Upper lobe of left lung (tissue), 6 donors: Measurements from ENCODE around the gene ANKS4B. TPM values are rescaled to one million over a fixed set of nuclear protein-coding genes. Genes with fewer than 3 reads are reported as not detected.
A peak's percentile ranks its signal among the peaks of the same experiment; 100 is the strongest.

Source experiments
- ATAC-seq, 2 donors: fragments of 200-7000 bp; cut with Tn5 transposase; one replicate each; pipeline ENCODE4 v1.9.1; 2022; ENCODE audit warnings: mild to moderate bottlenecking in 2 of 2, moderate library complexity in 2 of 2; ENCODE audit not compliant: low FRiP score in 2 of 2
- DNase-seq, 2 donors: peaks; one replicate each; pipeline ENCODE4 v3.0.0-alpha.2; 2019 to 2020
- H3K27ac ChIP-seq, 4 donors: fragments of 200-600 bp; sonication (generic); one replicate each; pipeline ENCODE4 v1.5.1; 2016 to 2019
- H3K27me3 ChIP-seq, 4 donors: fragments of 200-600 bp; sonication (generic); one replicate each; pipeline ENCODE4 v1.5.1; 2017 to 2019
- H3K36me3 ChIP-seq, 4 donors: fragments of 200-600 bp; sonication (generic); one replicate each; pipeline ENCODE4 v1.5.1; 2016 to 2019
- H3K4me1 ChIP-seq, 4 donors: fragments of 200-600 bp; sonication (generic); one replicate each; pipeline ENCODE4 v1.5.1; 2018 to 2019
- H3K4me3 ChIP-seq, 4 donors: fragments of 200-600 bp; sonication (generic); one replicate each; pipeline ENCODE4 v1.5.1; 2017 to 2019; ENCODE audit warnings: mild to moderate bottlenecking in 2 of 4, moderate library complexity in 1 of 4
- H3K9me3 ChIP-seq, 4 donors: fragments of 200-600 bp; sonication (generic); one replicate each; pipeline ENCODE4 v1.5.1; 2018 to 2019
- CTCF ChIP-seq, 6 experiments: fragments of 450-650 bp in 4 of 6; fragments of 200-600 bp in 2 of 6; sonication (generic) in 2 of 6; IDR thresholded peaks; one replicate each; pipeline ENCODE4 v1.5.1; 2016 to 2019; ENCODE audit warnings: antibody characterized with exemption in 6 of 6
- EP300 ChIP-seq, 4 donors: sonication (generic); formaldehyde crosslinking; IDR thresholded peaks; one replicate each; pipeline ENCODE4 v1.5.1; 2017; ENCODE audit warnings: antibody characterized with exemption in 4 of 4, control low read depth in 2 of 4
- POLR2A ChIP-seq, 4 donors: fragments of 450-650 bp; IDR thresholded peaks; one replicate each; pipeline ENCODE4 v1.5.1; 2016 to 2017; ENCODE audit warnings: antibody characterized with exemption in 4 of 4, mild to moderate bottlenecking in 2 of 4
- POLR2AphosphoS5 ChIP-seq, 2 donors: sonication (generic); formaldehyde crosslinking; IDR thresholded peaks; one replicate each; pipeline ENCODE4 v1.5.1; 2017; ENCODE audit warnings: antibody characterized with exemption in 2 of 2
- WGBS, 2 donors: methylation state at CpG; one replicate each; pipeline ENCODE4 v1.1.5; 2017 to 2018; 5-methylcytosine and 5-hydroxymethylcytosine counted together
- total RNA-seq, 6 donors: library from RNA; depleted of rRNA in 4 of 6; stranded (reverse); fragments of >200 nt in 4 of 6; gene quantifications; one replicate each; pipeline versions ENCODE4 v1.1.0 to v1.2.1, GENCODE V29; 2016 to 2021
- donor health status: DM: no; HTN: no; CAD: no; lungs with moderate emphysema.
- donor health status: DM: no; HTN: yes; CAD: no; lungs with severe emphysema.

Gene ANKS4B
- total RNA-seq, 6 donors from 2014 or later: 0.06 TPM; not detected in 5

- Histone ChIP-seq H3K27ac (no peak overlapping the region), H3K9me3 (no peaks in the 10 kb centered on the region), H3K4me1 (peaks cover 0 to 3% (median 0%) of the 10 kb centered on the region in 4 donors), H3K36me3 (no peaks in the 10 kb centered on the region), H3K4me3 (no peak overlapping the region), H3K27me3 (no peaks in the 10 kb centered on the region)
- DNase-seq (no peak), ATAC-seq (peak in 1 of 2 donors; percentile 43)
- WGBS, 2 donors: 64% methylated on average over 14 of the region's 14 CpGs
- no peak for TF ChIP-seq POLR2AphosphoS5 (IDR thresholded peaks at IDR 0.05)
- TF ChIP-seq CTCF (IDR thresholded peaks at IDR 0.05): no peak
- TF ChIP-seq POLR2A (IDR thresholded peaks at IDR 0.05): no peak
- no peak for TF ChIP-seq EP300 (IDR thresholded peaks at IDR 0.05)
These were observed 30.4 kb downstream of the ANKS4B start for GRCh38 chr16:21263640-21264570.

GRCh38 chr16:21264571-21265036, 31.1 kb downstream of the ANKS4B start:
- ATAC-seq: no peak
- H3K36me3 ChIP-seq: no peaks in the 10 kb centered on the region
- H3K9me3 ChIP-seq: no peaks in the 10 kb centered on the region
- H3K27me3 ChIP-seq: no peaks in the 10 kb centered on the region
- no peak overlapping the region for H3K27ac ChIP-seq
- H3K4me3 ChIP-seq: no peak overlapping the region
- 74 to 76% methylated on average over 4 of the region's 4 CpGs for WGBS, 2 donors
- DNase-seq: no peak
- H3K4me1 ChIP-seq: peaks cover 0 to 3% (median 0%) of the 10 kb centered on the region in 4 donors
- TF ChIP-seq CTCF (IDR thresholded peaks at IDR 0.05) (no peak), POLR2A (IDR thresholded peaks at IDR 0.05) (no peak), POLR2AphosphoS5 (IDR thresholded peaks at IDR 0.05) (no peak), EP300 (IDR thresholded peaks at IDR 0.05) (no peak)

GRCh38 chr16:21265104-21265837, 31.8 kb downstream of the ANKS4B start:
- 90 to 94% methylated on average over 9 of the region's 9 CpGs for WGBS, 2 donors
- no peaks in the 10 kb centered on the region for H3K27me3 ChIP-seq

GRCh38 chr16:21267298-21267697, 33.8 kb downstream of the ANKS4B start:
- Histone ChIP-seq H3K36me3 (no peaks in the 10 kb centered on the region), H3K27ac (no peak overlapping the region), H3K9me3 (no peaks in the 10 kb centered on the region), H3K4me3 (no peak overlapping the region), H3K27me3 (no peaks in the 10 kb centered on the region), H3K4me1 (peaks cover 0 to 3% (median 0%) of the 10 kb centered on the region in 4 donors)
- WGBS, 2 donors: 90 to 91% methylated on average over 4 of the region's 4 CpGs
- no peak for TF ChIP-seq POLR2A (IDR thresholded peaks at IDR 0.05)
- TF ChIP-seq EP300 (IDR thresholded peaks at IDR 0.05): no peak
- no peak for TF ChIP-seq POLR2AphosphoS5 (IDR thresholded peaks at IDR 0.05)
- TF ChIP-seq CTCF (IDR thresholded peaks at IDR 0.05): no peak
- no peak for ATAC-seq
- no peak for DNase-seq

More at GRCh38 chr16:21265104-21265837, 31.8 kb downstream of the ANKS4B start:
- ATAC-seq (no peak), DNase-seq (no peak)
- Histone ChIP-seq H3K9me3 (no peaks in the 10 kb centered on the region), H3K4me1 (peaks cover 0 to 3% (median 0%) of the 10 kb centered on the region in 4 donors), H3K36me3 (no peaks in the 10 kb centered on the region), H3K4me3 (no peak overlapping the region), H3K27ac (no peak overlapping the region)
- TF ChIP-seq EP300 (IDR thresholded peaks at IDR 0.05) (no peak), CTCF (IDR thresholded peaks at IDR 0.05) (no peak), POLR2AphosphoS5 (IDR thresholded peaks at IDR 0.05) (no peak), POLR2A (IDR thresholded peaks at IDR 0.05) (no peak)
